HG02938 (cell line): ENCODE results near the gene KRTAP10-7.
"Not testable (repeated sequence)": the region's sequence is repeated elsewhere in the genome, so short reads cannot be mapped to it uniquely, and the experiment has no call there.

ENCODE experiments used
- ATAC-seq: cut with Tn5 transposase; IDR thresholded peaks from one replicate; pipeline ENCODE4 v1.9.1; 2021; ENCODE audit warnings: mild to moderate bottlenecking, moderate library complexity; ENCODE audit not compliant: unreplicated experiment

The KRTAP10-7 gene

GRCh38 chr21:44609193-44609592 is 8.8 kb downstream of the KRTAP10-7 start:
- no peak for ATAC-seq

- ATAC-seq, result not testable (repeated sequence)
Measured at GRCh38 chr21:44610157-44610843, 9.9 kb downstream of the KRTAP10-7 start.

- ATAC-seq, result no peak
Measured at GRCh38 chr21:44611551-44611950, 11.2 kb downstream of the KRTAP10-7 start.

GRCh38 chr21:44612029-44612486 is 11.7 kb downstream of the KRTAP10-7 start, which contains the start of gene KRTAP10-8:
TSS of gene KRTAP10-8 (plus strand) at chr21:44612079. CDS start at chr21:44612101, 22 bp downstream.
- no peak for ATAC-seq

- no peak for ATAC-seq
Measured at GRCh38 chr21:44612669-44613229, 12.4 kb downstream of the KRTAP10-7 start.

- no peak for ATAC-seq
Measured at GRCh38 chr21:44613386-44614155, 13.2 kb downstream of the KRTAP10-7 start.

GRCh38 chr21:44614161-44614631 is 13.8 kb downstream of the KRTAP10-7 start:
- ATAC-seq, result no peak

GRCh38 chr21:44614961-44615391 is 14.6 kb downstream of the KRTAP10-7 start:
- ATAC-seq, result no peak

GRCh38 chr21:44615466-44615865 is 15.1 kb downstream of the KRTAP10-7 start:
- no peak for ATAC-seq

- ATAC-seq, result no peak
Measured at GRCh38 chr21:44615911-44616590, 15.7 kb downstream of the KRTAP10-7 start.

- ATAC-seq, result no peak
Measured at GRCh38 chr21:44616591-44616926, 16.2 kb downstream of the KRTAP10-7 start.

GRCh38 chr21:44617071-44617501 is 16.7 kb downstream of the KRTAP10-7 start:
- no peak for ATAC-seq

- ATAC-seq, result no peak
Measured at GRCh38 chr21:44618504-44618903, 18.1 kb downstream of the KRTAP10-7 start.

GRCh38 chr21:44618909-44619308 is 18.5 kb downstream of the KRTAP10-7 start:
- ATAC-seq, result no peak

- no peak for ATAC-seq
Measured at GRCh38 chr21:44619886-44620285, 19.5 kb downstream of the KRTAP10-7 start.

- no peak for ATAC-seq
Measured at GRCh38 chr21:44623575-44623974, 23.2 kb downstream of the KRTAP10-7 start.

GRCh38 chr21:44625756-44626155 is 25.4 kb downstream of the KRTAP10-7 start:
- ATAC-seq, result no peak

GRCh38 chr21:44626262-44626661 is 25.9 kb downstream of the KRTAP10-7 start:
- no peak for ATAC-seq

GRCh38 chr21:44626673-44627143 is 26.3 kb downstream of the KRTAP10-7 start, which contains the start of gene KRTAP10-9:
TSS of gene KRTAP10-9 (plus strand) at chr21:44627093. CDS start at chr21:44627172, 79 bp downstream.
- no peak for ATAC-seq

GRCh38 chr21:44627181-44627822 is 26.9 kb downstream of the KRTAP10-7 start:
- not testable (repeated sequence) for ATAC-seq
